CD14-positive monocyte (primary cell): ENCODE results near the gene CLEC4D. TPM values are rescaled to one million over a fixed set of nuclear protein-coding genes. Genes with fewer than 3 reads are reported as not detected.
A peak's percentile ranks its signal among the peaks of the same experiment; 100 is the strongest.

Experiments used
- DNase-seq, 3 donors: peaks; one replicate each; pipeline ENCODE4 v3.0.0-alpha.2; 2011 to 2022
- H2AFZ ChIP-seq: 2 replicates; pipeline ENCODE4 v1.6.0; 2012; ENCODE audit warnings: mild to moderate bottlenecking, low read depth, low read length, inconsistent platforms; ENCODE audit not compliant: insufficient read depth, poor library complexity, severe bottlenecking
- H3K27ac ChIP-seq, 2 donors: 1 replicate in 1 of 2; 2 replicates in 1 of 2; pipeline ENCODE4 v1.5.1; 2012 to 2013; ENCODE audit warnings: low read length in 2 of 2, control low read depth in 1 of 2, inconsistent platforms in 1 of 2, low read depth in 1 of 2, mild to moderate bottlenecking in 1 of 2
- H3K27me3 ChIP-seq, 2 donors: one replicate each; pipeline versions ENCODE4 v1.6.0 to v1.6.1; 2011 to 2013; ENCODE audit warnings: low read length in 2 of 2; ENCODE audit not compliant: control insufficient read depth in 2 of 2, insufficient read depth in 2 of 2
- H3K36me3 ChIP-seq, 2 donors: replicated peaks in 1 of 2; 1 replicate in 1 of 2; 2 replicates in 1 of 2; pipeline versions ENCODE4 v1.5.1 to v1.6.1; 2012 to 2013; ENCODE audit warnings: low read length in 2 of 2, control low read depth in 1 of 2, inconsistent platforms in 1 of 2, mild to moderate bottlenecking in 1 of 2; ENCODE audit not compliant: insufficient read depth in 2 of 2, control insufficient read depth in 1 of 2
- H3K4me1 ChIP-seq, 2 donors: 1 replicate in 1 of 2; 2 replicates in 1 of 2; pipeline versions ENCODE4 v1.5.1 to v1.6.1; 2012 to 2013; ENCODE audit warnings: low read length in 2 of 2, control low read depth in 1 of 2, inconsistent platforms in 1 of 2, mild to moderate bottlenecking in 1 of 2, moderate library complexity in 1 of 2; ENCODE audit not compliant: insufficient read depth in 2 of 2, control insufficient read depth in 1 of 2
- H3K4me2 ChIP-seq: replicated peaks from 2 replicates; pipeline ENCODE3; 2012; ENCODE audit warnings: low read length, moderate library complexity, mild to moderate bottlenecking; ENCODE audit not compliant: poor library complexity, severe bottlenecking; ENCODE audit errors: extremely low read depth
- H3K4me3 ChIP-seq, 3 experiments: fragments of 200-600 bp in 1 of 3; sonication (generic) in 1 of 3; replicated peaks in 1 of 3; 1 replicate in 2 of 3; 2 replicates in 1 of 3; pipeline ENCODE4 v1.5.1; 2011 to 2013; ENCODE audit warnings: low read length in 3 of 3, mild to moderate bottlenecking in 3 of 3, control low read depth in 2 of 3, low read depth in 2 of 3, inconsistent platforms in 1 of 3, moderate library complexity in 1 of 3
- H3K79me2 ChIP-seq: 2 replicates; pipeline ENCODE4 v1.6.0; 2012; ENCODE audit warnings: mild to moderate bottlenecking, control low read depth, inconsistent platforms, low read length, moderate library complexity; ENCODE audit not compliant: insufficient read depth
- H3K9ac ChIP-seq: 2 replicates; pipeline ENCODE4 v1.6.0; 2017; ENCODE audit warnings: low read length, mild to moderate bottlenecking; ENCODE audit not compliant: insufficient read depth, poor library complexity, severe bottlenecking
- H3K9me3 ChIP-seq, 2 donors: replicated peaks in 1 of 2; 1 replicate in 1 of 2; 2 replicates in 1 of 2; pipeline versions ENCODE4 v1.5.1 to v1.6.1; 2012 to 2013; ENCODE audit warnings: low read length in 2 of 2, control low read depth in 1 of 2; ENCODE audit not compliant: control insufficient read depth in 1 of 2, insufficient read depth in 1 of 2
- H4K20me1 ChIP-seq: 2 replicates; pipeline ENCODE4 v1.6.0; 2012; ENCODE audit warnings: mild to moderate bottlenecking, low read length, control low read depth, moderate library complexity; ENCODE audit not compliant: insufficient read depth
- H3K27ac Mint-ChIP-seq, 7 donors: one replicate each; pipeline ENCODE4 v1.8.0; 2020; ENCODE audit warnings: mild to moderate bottlenecking in 7 of 7, mixed read lengths in 7 of 7, moderate library complexity in 6 of 7, inconsistent platforms in 2 of 7
- H3K27me3 Mint-ChIP-seq, 3 donors: one replicate each; pipeline ENCODE4 v1.8.0; 2021 to 2022; ENCODE audit warnings: low read depth in 3 of 3, mild to moderate bottlenecking in 3 of 3, mixed read lengths in 3 of 3, moderate library complexity in 3 of 3, inconsistent platforms in 1 of 3
- H3K36me3 Mint-ChIP-seq, 2 donors: one replicate each; pipeline ENCODE4 v1.8.0; 2020; ENCODE audit warnings: mixed read lengths in 2 of 2, inconsistent platforms in 1 of 2, mild to moderate bottlenecking in 1 of 2
- H3K4me1 Mint-ChIP-seq: one replicate; pipeline ENCODE4 v1.8.0; 2020; ENCODE audit warnings: mild to moderate bottlenecking, mixed read lengths
- H3K4me3 Mint-ChIP-seq, 2 donors: one replicate each; pipeline ENCODE4 v1.8.0; 2020; ENCODE audit warnings: mild to moderate bottlenecking in 2 of 2, mixed read lengths in 2 of 2, moderate library complexity in 1 of 2
- H3K9me3 Mint-ChIP-seq, 7 donors: one replicate each; pipeline ENCODE4 v1.8.0; 2020 to 2022; ENCODE audit warnings: mixed read lengths in 7 of 7, mild to moderate bottlenecking in 6 of 7, moderate library complexity in 6 of 7, inconsistent platforms in 2 of 7
- CTCF ChIP-seq: fragments of 200-600 bp; IDR thresholded peaks from one replicate; pipeline ENCODE4 v1.8.0; 2022; ENCODE audit warnings: antibody characterized with exemption, mild to moderate bottlenecking
- WGBS: methylation state at CpG from one replicate; pipeline ENCODE4 v1.1.5; 2013; ENCODE audit warnings: missing lambda C conversion rate; ENCODE audit not compliant: insufficient coverage; 5-methylcytosine and 5-hydroxymethylcytosine counted together
- intact Hi-C, 2 donors: fragments of 100-400 bp; cut with micrococcal nuclease; formaldehyde crosslinking; loops; one replicate each; pipeline versions ENCODE4 v1.15.0 to v1.15.1; 2023
- polyA plus RNA-seq, 3 donors: library from polyadenylated mRNA; depleted of rRNA in 1 of 3; unstranded in 2 of 3; stranded (reverse) in 1 of 3; fragments of 300-500 nt in 2 of 3; fragments of >200 nt in 1 of 3; fragmentation: Illumina TruSeq in 2 of 3; gene quantifications; 1 replicate in 2 of 3; 2 replicates in 1 of 3; pipeline ENCODE4 v1.2.3, GENCODE V29; 2012 to 2021

The CLEC4D gene
- polyA plus RNA-seq, 3 donors: 15.6 to 56.2 (median 35.4) TPM

DNA sequence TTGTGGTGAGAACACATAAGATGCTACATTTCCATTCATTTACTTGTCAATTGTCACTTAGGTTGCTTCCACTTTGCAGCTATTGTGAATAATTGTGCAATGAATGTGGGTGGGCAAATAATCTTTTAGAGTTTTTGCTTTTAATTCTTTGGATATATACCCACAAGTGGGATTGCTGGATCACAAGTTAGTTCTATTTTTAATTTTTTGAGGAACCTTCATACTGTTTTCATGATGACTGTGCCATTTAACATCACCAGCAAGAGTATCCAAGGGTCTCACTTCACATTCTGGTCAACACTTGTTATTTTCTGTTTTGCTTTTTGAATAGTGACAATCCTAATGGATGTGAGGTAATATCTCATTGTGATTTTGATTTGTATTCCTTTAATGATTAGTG is 47.1 kb upstream of the CLEC4D start:
- Histone ChIP-seq H3K9me3 (peaks cover 8 to 12% of the 10 kb centered on the region in 2 donors), H3K36me3 (peaks cover 0 to 12% of the 10 kb centered on the region in 2 donors), H3K9ac (no peak overlapping the region), H3K4me2 (peak overlapping the region; percentile 37), H3K79me2 (no peaks in the 10 kb centered on the region), H3K4me3 (peak overlapping the region in 1 of 3 experiments; percentile 34), H3K27ac (peak overlapping the region; percentile 80 to 85), H3K27me3 (peaks cover 0 to 3% of the 10 kb centered on the region in 2 donors), H3K4me1 (peaks cover 22 to 31% of the 10 kb centered on the region in 2 donors), H2AFZ (no peak overlapping the region), H4K20me1 (no peaks in the 10 kb centered on the region)
- Mint-ChIP-seq H3K36me3 (peaks cover 4 to 17% of the 10 kb centered on the region in 2 donors), H3K27ac (peak overlapping the region; percentile 83 to 94 (median 92)), H3K4me3 (peak overlapping the region in 1 of 2 donors; percentile 64), H3K27me3 (peaks cover 0 to 1% (median under 1%) of the 10 kb centered on the region in 3 donors), H3K4me1 (peaks cover 28% of the 10 kb centered on the region), H3K9me3 (peaks cover 16 to 30% (median 22%) of the 10 kb centered on the region in 7 donors)
- TF ChIP-seq CTCF: no peak
- peak; percentile 53 to 71 (median 56) for DNase-seq
- intact Hi-C loops: no loop called here

GRCh38 chr12:8471090-8471489 is 42.2 kb upstream of the CLEC4D start:
- H3K4me1 ChIP-seq: peaks cover 12 to 16% of the 10 kb centered on the region in 2 donors
- peaks cover 0 to 6% (median 4%) of the 10 kb centered on the region in 3 donors for H3K27me3 Mint-ChIP-seq
- no CpG with 5 or more reads among the region's 1 CpG for WGBS

More at GRCh38 chr12:8471090-8471489, 42.2 kb upstream of the CLEC4D start:
- no peaks in the 10 kb centered on the region for H3K79me2 ChIP-seq
- H3K9ac ChIP-seq: no peak overlapping the region
- H3K36me3 Mint-ChIP-seq: peaks cover 4 to 12% of the 10 kb centered on the region in 2 donors
- no peaks in the 10 kb centered on the region for H4K20me1 ChIP-seq
- H3K27ac ChIP-seq: no peak overlapping the region
- H3K4me3 Mint-ChIP-seq: peak overlapping the region in 1 of 2 donors; percentile 59
- H3K9me3 ChIP-seq: peaks cover 8 to 12% of the 10 kb centered on the region in 2 donors
- DNase-seq: no peak
- H3K27ac Mint-ChIP-seq: no peak overlapping the region
- intact Hi-C loops: no loop called here
- H3K4me2 ChIP-seq: no peak overlapping the region
- H2AFZ ChIP-seq: no peak overlapping the region
- H3K27me3 ChIP-seq: peaks cover 0 to 3% of the 10 kb centered on the region in 2 donors
- peaks cover 0 to 12% of the 10 kb centered on the region in 2 donors for H3K36me3 ChIP-seq
- H3K4me1 Mint-ChIP-seq: peaks cover 25% of the 10 kb centered on the region
- TF ChIP-seq CTCF: no peak
- peaks cover 18 to 30% (median 22%) of the 10 kb centered on the region in 7 donors for H3K9me3 Mint-ChIP-seq
- H3K4me3 ChIP-seq: no peak overlapping the region
